Mesendoderm (in vitro differentiated cells): ENCODE measurements around the gene TSPAN7.
A peak's percentile ranks its signal among the peaks of the same experiment; 100 is the strongest.

Source experiments
- DNase-seq: peaks from one replicate; pipeline ENCODE4 v3.0.0; 2013
- H2AK5ac ChIP-seq: 2 replicates; pipeline ENCODE4 v1.6.1; 2013; ENCODE audit warnings: low read length, inconsistent platforms
- H2BK120ac ChIP-seq: 2 replicates; pipeline ENCODE4 v1.6.1; 2013; ENCODE audit warnings: low read depth, mild to moderate bottlenecking, low read length, moderate library complexity, mixed read lengths
- H2BK15ac ChIP-seq: replicated peaks from 2 replicates; pipeline ENCODE4 v1.6.1; 2013; ENCODE audit warnings: low read depth, mild to moderate bottlenecking, moderate library complexity
- H2BK5ac ChIP-seq: 2 replicates; pipeline ENCODE4 v1.6.1; 2013; ENCODE audit warnings: low read length, inconsistent platforms
- H3K18ac ChIP-seq: 2 replicates; pipeline ENCODE4 v1.6.1; 2013; ENCODE audit warnings: mild to moderate bottlenecking, low read length, mixed read lengths
- H3K23ac ChIP-seq: one replicate; pipeline ENCODE4 v1.6.1; 2013; ENCODE audit warnings: low read length
- H3K27ac ChIP-seq: 2 replicates; pipeline ENCODE4 v1.5.1; 2013; ENCODE audit warnings: low read depth, mild to moderate bottlenecking, inconsistent platforms, low read length, moderate library complexity
- H3K27me3 ChIP-seq: 2 replicates; pipeline ENCODE4 v1.6.1; 2013; ENCODE audit warnings: low read length, control low read depth, mild to moderate bottlenecking, inconsistent platforms; ENCODE audit not compliant: insufficient read depth, poor library complexity
- H3K36me3 ChIP-seq: 2 replicates; pipeline ENCODE4 v1.6.1; 2013; ENCODE audit warnings: low read length, inconsistent platforms; ENCODE audit not compliant: control insufficient read depth, insufficient read depth
- H3K4ac ChIP-seq: one replicate; pipeline ENCODE4 v1.6.1; 2013; ENCODE audit warnings: low read depth, mild to moderate bottlenecking, low read length, moderate library complexity
- H3K4me1 ChIP-seq: 2 replicates; pipeline ENCODE4 v1.6.1; 2013; ENCODE audit warnings: low read depth, low read length, inconsistent platforms; ENCODE audit not compliant: control insufficient read depth
- H3K4me2 ChIP-seq: 2 replicates; pipeline ENCODE4 v1.6.1; 2013; ENCODE audit warnings: low read length
- H3K4me3 ChIP-seq: 2 replicates; pipeline ENCODE4 v1.5.1; 2013; ENCODE audit warnings: mild to moderate bottlenecking, low read length
- H3K56ac ChIP-seq: one replicate; pipeline ENCODE4 v1.6.1; 2013; ENCODE audit warnings: low read length
- H3K79me1 ChIP-seq: 2 replicates; pipeline ENCODE4 v1.6.1; 2013; ENCODE audit warnings: low read length, inconsistent platforms
- H3K79me2 ChIP-seq: 2 replicates; pipeline ENCODE4 v1.6.1; 2013; ENCODE audit warnings: mild to moderate bottlenecking, low read length; ENCODE audit not compliant: control insufficient read depth, insufficient read depth
- H3K9ac ChIP-seq: 2 replicates; pipeline ENCODE4 v1.6.1; 2013; ENCODE audit warnings: low read length, inconsistent platforms
- H4K5ac ChIP-seq: one replicate; pipeline ENCODE4 v1.6.1; 2013; ENCODE audit warnings: low read length
- H4K8ac ChIP-seq: one replicate; pipeline ENCODE4 v1.6.1; 2013; ENCODE audit warnings: low read depth, mild to moderate bottlenecking, control low read depth, low read length, moderate library complexity
- WGBS: extraction: QIAGEN DNeasy Blood & Tissue Kit; methylation state at CpG from one replicate; pipeline ENCODE4 v1.1.7; 2013; ENCODE audit warnings: low lambda C conversion rate, missing lambda C conversion rate; ENCODE audit not compliant: insufficient coverage; ENCODE audit errors: extremely low coverage; 5-methylcytosine and 5-hydroxymethylcytosine counted together

The TSPAN7 gene

DNA sequence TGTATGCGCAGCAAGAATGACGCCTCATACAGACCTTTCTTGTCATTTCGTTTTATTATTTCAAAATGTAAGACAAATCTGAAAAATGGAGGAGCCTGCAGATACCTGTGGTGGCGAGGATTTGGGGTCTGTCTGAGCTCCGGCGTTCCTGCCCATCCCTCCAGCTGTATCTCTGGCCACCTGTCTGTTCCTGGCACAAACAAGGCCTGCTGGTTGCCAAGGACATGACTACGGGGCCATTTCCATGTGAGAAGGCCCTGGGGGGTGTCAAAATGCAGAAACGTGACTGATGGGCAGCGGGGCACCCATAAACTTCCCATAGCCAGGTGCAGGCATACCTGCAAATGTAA is 591 bp upstream of the TSPAN7 start:
- Histone ChIP-seq H3K18ac (no peak overlapping the region), H4K5ac (no peak overlapping the region), H3K4me2 (no peak overlapping the region), H2BK15ac (no peak overlapping the region), H3K79me2 (no peaks in the 10 kb centered on the region), H3K4ac (no peak overlapping the region), H2BK5ac (no peak overlapping the region), H2AK5ac (no peak overlapping the region), H3K56ac (no peak overlapping the region), H3K27ac (no peak overlapping the region), H3K9ac (no peak overlapping the region), H3K27me3 (no peaks in the 10 kb centered on the region), H3K23ac (no peak overlapping the region), H3K79me1 (no peaks in the 10 kb centered on the region), H3K36me3 (no peaks in the 10 kb centered on the region), H2BK120ac (no peak overlapping the region), H4K8ac (no peak overlapping the region), H3K4me1 (no peaks in the 10 kb centered on the region), H3K4me3 (no peak overlapping the region)
- WGBS = no CpG with 5 or more reads among the region's 9 CpGs
- DNase-seq = no peak

DNA sequence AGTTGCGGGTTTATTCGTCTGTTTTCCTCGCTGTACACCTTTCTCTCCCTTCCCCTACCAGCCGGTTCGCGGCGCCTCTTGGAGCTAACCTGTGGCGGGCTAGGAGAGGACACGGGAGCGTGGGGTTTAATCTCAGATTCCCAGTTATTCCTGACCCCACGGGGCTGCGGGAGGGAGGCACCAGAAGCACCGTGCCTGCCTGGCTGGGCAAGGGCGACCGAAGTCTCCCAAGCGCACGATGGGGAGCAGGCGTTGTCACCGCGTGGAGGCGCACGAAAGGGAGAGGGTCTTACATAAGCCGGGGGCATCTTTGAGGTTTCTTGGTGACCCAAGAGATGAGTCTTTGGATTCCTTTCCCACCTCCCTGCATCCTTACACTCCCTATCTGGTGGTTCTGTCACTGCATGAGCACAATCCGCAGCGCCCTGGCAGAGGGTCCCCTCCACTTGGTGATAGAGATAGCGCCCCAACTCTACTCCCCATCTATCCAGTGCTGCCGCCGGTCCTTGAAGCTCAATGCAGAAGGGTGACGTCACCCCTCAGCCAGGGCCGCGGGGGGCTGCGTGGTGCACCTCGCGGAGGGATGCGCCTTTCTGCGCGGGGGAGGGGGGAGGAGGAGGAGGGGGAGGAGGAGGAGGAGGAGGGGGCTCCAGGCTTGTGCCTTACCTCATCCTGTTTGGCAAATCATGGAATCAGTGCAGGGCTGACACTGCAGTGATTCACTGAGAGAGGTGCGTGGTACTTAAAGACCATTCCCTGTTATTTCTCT is 793 bp downstream of the TSPAN7 start:
- Histone ChIP-seq H3K9ac (peak overlapping the region; percentile 65), H2BK120ac (no peak overlapping the region), H4K5ac (no peak overlapping the region), H3K18ac (no peak overlapping the region), H3K79me2 (no peaks in the 10 kb centered on the region), H3K23ac (no peak overlapping the region), H3K79me1 (no peaks in the 10 kb centered on the region), H3K4ac (no peak overlapping the region), H4K8ac (no peak overlapping the region), H3K27ac (no peak overlapping the region), H3K27me3 (no peaks in the 10 kb centered on the region), H2BK15ac (no peak overlapping the region), H3K4me3 (peak overlapping the region; percentile 58), H2AK5ac (no peak overlapping the region), H3K36me3 (no peaks in the 10 kb centered on the region), H2BK5ac (no peak overlapping the region), H3K4me2 (peak overlapping the region; percentile 62), H3K56ac (peak overlapping the region; percentile 70), H3K4me1 (no peaks in the 10 kb centered on the region)
- DNase-seq = peak; percentile 39
- no CpG with 5 or more reads among the region's 38 CpGs for WGBS

DNA sequence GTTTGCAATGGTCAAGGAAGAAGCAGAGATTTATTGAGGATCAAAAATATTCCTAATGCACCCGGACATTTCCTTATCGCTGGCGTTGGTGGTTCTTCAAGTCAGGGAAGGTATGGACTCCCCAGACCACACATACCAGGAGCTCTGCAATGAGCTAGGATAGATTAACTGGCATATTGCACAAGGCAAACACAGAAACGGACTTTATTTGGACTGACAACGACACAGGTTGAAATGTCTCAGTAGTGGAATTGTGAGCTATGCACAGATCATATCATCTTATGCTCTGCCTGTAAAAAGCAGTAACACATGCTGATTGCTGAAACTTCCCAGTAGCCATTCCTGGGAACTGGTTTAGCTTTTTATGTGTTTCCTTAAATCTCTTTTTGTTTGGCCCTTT is 1.7 kb downstream of the TSPAN7 start:
- Histone ChIP-seq H3K23ac (no peak overlapping the region), H3K4ac (no peak overlapping the region), H3K36me3 (no peaks in the 10 kb centered on the region), H3K4me2 (no peak overlapping the region), H4K8ac (no peak overlapping the region), H3K9ac (no peak overlapping the region), H3K27ac (no peak overlapping the region), H3K4me1 (no peaks in the 10 kb centered on the region), H3K79me2 (no peaks in the 10 kb centered on the region), H3K56ac (no peak overlapping the region), H4K5ac (no peak overlapping the region), H3K18ac (no peak overlapping the region), H3K79me1 (no peaks in the 10 kb centered on the region), H2BK5ac (no peak overlapping the region), H3K4me3 (no peak overlapping the region), H2BK120ac (no peak overlapping the region), H2AK5ac (no peak overlapping the region), H2BK15ac (no peak overlapping the region), H3K27me3 (no peaks in the 10 kb centered on the region)
- no peak for DNase-seq
- no CpG with 5 or more reads among the region's 5 CpGs for WGBS

DNA sequence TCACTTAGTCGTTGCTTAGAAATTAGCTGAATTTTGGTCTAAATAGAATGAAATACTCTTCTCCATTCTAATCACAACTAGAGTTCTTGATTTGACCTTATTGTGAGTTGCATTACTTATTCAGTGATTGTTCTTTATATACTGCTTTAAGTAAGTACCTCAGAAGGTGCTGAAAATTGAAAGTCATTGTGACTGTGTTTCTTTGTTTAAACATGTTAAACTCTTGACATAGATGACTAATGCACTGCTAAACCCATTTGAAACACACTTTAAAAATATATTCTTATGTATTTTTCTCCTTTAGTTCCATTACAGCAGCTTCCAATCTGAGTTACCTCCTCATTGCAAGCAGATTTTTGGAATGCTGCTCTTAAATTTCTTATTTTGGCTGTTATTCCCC is 9.1 kb downstream of the TSPAN7 start:
- Histone ChIP-seq H2AK5ac (no peak overlapping the region), H3K4me3 (no peak overlapping the region), H2BK5ac (no peak overlapping the region), H3K79me2 (no peaks in the 10 kb centered on the region), H3K56ac (no peak overlapping the region), H2BK120ac (no peak overlapping the region), H3K27me3 (no peaks in the 10 kb centered on the region), H3K27ac (no peak overlapping the region), H2BK15ac (no peak overlapping the region), H3K36me3 (no peaks in the 10 kb centered on the region), H3K18ac (no peak overlapping the region), H3K23ac (no peak overlapping the region), H3K4me1 (no peaks in the 10 kb centered on the region), H3K9ac (no peak overlapping the region), H3K79me1 (no peaks in the 10 kb centered on the region), H3K4ac (no peak overlapping the region), H3K4me2 (no peak overlapping the region), H4K8ac (no peak overlapping the region), H4K5ac (no peak overlapping the region)
- WGBS = no CpG with 5 or more reads among the region's 1 CpG
- DNase-seq = no peak

DNA sequence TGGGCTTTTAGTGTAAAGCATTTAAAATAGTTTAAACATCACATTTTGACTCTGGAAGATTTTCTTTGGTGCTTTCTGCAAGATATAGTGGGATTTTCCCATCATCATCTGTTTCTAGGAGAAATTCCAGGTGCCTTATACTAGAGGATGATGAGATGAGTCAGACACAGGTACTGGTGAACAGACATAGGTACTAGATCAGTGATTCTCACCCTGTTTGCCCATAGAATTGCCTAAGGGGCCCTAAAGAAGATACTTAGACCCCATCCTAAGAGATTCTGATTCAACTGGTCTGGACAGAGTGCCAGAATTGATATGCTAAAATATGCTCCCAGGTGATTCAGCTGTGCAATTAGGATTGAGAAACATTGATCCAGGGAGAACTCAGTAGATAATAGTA is 9.7 kb downstream of the TSPAN7 start:
- H3K4me2 ChIP-seq = no peak overlapping the region
- H3K27ac ChIP-seq = no peak overlapping the region
- H3K79me1 ChIP-seq = no peaks in the 10 kb centered on the region
- H4K8ac ChIP-seq = no peak overlapping the region
- no peak overlapping the region for H3K9ac ChIP-seq
- no peaks in the 10 kb centered on the region for H3K4me1 ChIP-seq
- H2BK15ac ChIP-seq = no peak overlapping the region
- H3K36me3 ChIP-seq = no peaks in the 10 kb centered on the region
- no peak overlapping the region for H2BK120ac ChIP-seq
- no peak overlapping the region for H2BK5ac ChIP-seq
- H3K79me2 ChIP-seq = no peaks in the 10 kb centered on the region
- no peak overlapping the region for H3K56ac ChIP-seq
- no peak overlapping the region for H4K5ac ChIP-seq
- H3K23ac ChIP-seq = no peak overlapping the region
- no peak overlapping the region for H3K4me3 ChIP-seq
- no peaks in the 10 kb centered on the region for H3K27me3 ChIP-seq
- no peak overlapping the region for H2AK5ac ChIP-seq
- no peak for DNase-seq
- H3K18ac ChIP-seq = no peak overlapping the region
- H3K4ac ChIP-seq = no peak overlapping the region

DNA sequence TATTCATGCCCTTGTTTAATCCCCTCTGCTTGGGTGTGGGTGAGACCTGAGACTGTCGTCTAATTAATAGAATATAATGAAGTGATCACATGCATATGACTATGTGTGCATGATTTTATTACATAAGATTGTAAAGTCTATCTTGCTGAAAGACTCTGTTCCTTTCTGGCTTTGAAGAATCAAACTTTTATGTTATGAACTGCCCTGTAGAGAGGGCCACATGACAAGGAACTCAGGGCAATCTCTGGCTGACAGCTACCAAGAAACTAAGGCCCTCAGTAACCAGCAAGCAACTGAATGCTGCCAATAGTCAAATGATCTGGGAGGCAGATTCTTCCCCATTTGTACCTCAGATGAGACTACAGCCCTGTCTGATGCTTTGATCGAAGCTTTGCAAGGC is 13.5 kb downstream of the TSPAN7 start:
- Histone ChIP-seq H4K5ac (no peak overlapping the region), H2BK5ac (no peak overlapping the region), H3K27ac (no peak overlapping the region), H2BK15ac (no peak overlapping the region), H3K23ac (no peak overlapping the region), H3K79me2 (no peaks in the 10 kb centered on the region), H4K8ac (no peak overlapping the region), H3K18ac (no peak overlapping the region), H3K4me1 (no peaks in the 10 kb centered on the region), H2BK120ac (no peak overlapping the region), H3K4me3 (no peak overlapping the region), H3K9ac (no peak overlapping the region), H3K27me3 (no peaks in the 10 kb centered on the region), H3K4ac (no peak overlapping the region), H3K36me3 (no peaks in the 10 kb centered on the region), H3K4me2 (no peak overlapping the region), H3K79me1 (no peaks in the 10 kb centered on the region), H3K56ac (no peak overlapping the region), H2AK5ac (no peak overlapping the region)
- no peak for DNase-seq
- WGBS = no CpG with 5 or more reads among the region's 2 CpGs
